Adrenal gland (tissue), 12 donors: ENCODE results near the gene ACVRL1. TPM values are rescaled to one million over a fixed set of nuclear protein-coding genes. Genes with fewer than 3 reads are reported as not detected.

ENCODE experiments used
- DNase-seq, 7 donors: peaks; one replicate each; pipeline ENCODE4 v3.0.0-alpha.2; 2019 to 2020
- H3K27ac ChIP-seq, 5 donors: fragments of 200-600 bp; sonication (generic) in 4 of 5; 1 replicate in 3 of 5; 2 replicates in 2 of 5; pipeline versions ENCODE4 v1.5.1 to v1.8.0; 2016 to 2020; ENCODE audit warnings: mild to moderate bottlenecking in 1 of 5
- H3K27me3 ChIP-seq: fragments of 200-600 bp; 2 replicates; pipeline ENCODE4 v1.8.0; 2021
- H3K36me3 ChIP-seq, 2 donors: fragments of 200-600 bp; replicated peaks in 1 of 2; 1 replicate in 1 of 2; 2 replicates in 1 of 2; pipeline versions ENCODE4 v1.5.1 to v1.8.0; 2018 to 2022
- H3K4me1 ChIP-seq, 2 donors: fragments of 200-600 bp; replicated peaks in 1 of 2; 1 replicate in 1 of 2; 2 replicates in 1 of 2; pipeline versions ENCODE4 v1.5.1 to v1.8.0; 2018 to 2021
- H3K4me3 ChIP-seq, 4 donors: fragments of 200-600 bp; sonication (generic) in 3 of 4; one replicate each; pipeline ENCODE4 v1.5.1; 2016 to 2018
- H3K9me3 ChIP-seq, 3 donors: fragments of 200-600 bp; sonication (generic) in 1 of 3; replicated peaks in 1 of 3; 1 replicate in 2 of 3; 2 replicates in 1 of 3; pipeline versions ENCODE4 v1.5.1 to v1.8.0; 2016 to 2021
- CTCF ChIP-seq, 6 experiments: fragments of 450-650 bp in 4 of 6; fragments of 200-600 bp in 2 of 6; sonication (generic) in 1 of 6; IDR thresholded peaks; 1 replicate in 5 of 6; 2 replicates in 1 of 6; pipeline versions ENCODE4 v1.5.1 to v1.8.0; 2016 to 2021; ENCODE audit warnings: antibody characterized with exemption in 6 of 6, mild to moderate bottlenecking in 2 of 6, moderate library complexity in 1 of 6
- POLR2A ChIP-seq, 2 donors: fragments of 450-650 bp; IDR thresholded peaks; one replicate each; pipeline ENCODE4 v1.6.1; 2017; ENCODE audit warnings: antibody characterized with exemption in 2 of 2, mild to moderate bottlenecking in 2 of 2, moderate library complexity in 1 of 2
- WGBS, 4 donors: extraction: QIAGEN DNeasy Blood & Tissue Kit in 2 of 4; methylation state at CpG; one replicate each; pipeline versions ENCODE4 v1.1.5 to v1.1.7; 2013 to 2017; 5-methylcytosine and 5-hydroxymethylcytosine counted together
- intact Hi-C, 2 donors: fragments of 100-400 bp; cut with DNase I; formaldehyde crosslinking; loops; one replicate each; pipeline versions ENCODE4 v1.14.1 to v1.15.0; 2022 to 2023
- polyA plus RNA-seq, 3 donors: library from polyadenylated mRNA; stranded (reverse); fragments of 200-250 nt in 2 of 3; fragments of 350-450 nt in 1 of 3; fragmentation: Illumina TruSeq in 1 of 3; extraction: RNeasy Lipid Tissue Mini Kit (QIAGEN cat#74804) in 1 of 3; gene quantifications; one replicate each; pipeline ENCODE4 v1.2.3, GENCODE V29; 2013 to 2014
- total RNA-seq, 9 donors: library from RNA; depleted of rRNA in 4 of 9; stranded (reverse); fragments of >200 nt in 4 of 9; fragments of 120-200 nt in 1 of 9; fragmentation: NEBNext Ultra II Directional in 1 of 9; extraction: Animal tissue kit (Norgen Biotek cat#: 25700) in 1 of 9; gene quantifications; one replicate each; pipeline versions ENCODE4 v1.1.0 to v1.2.4, GENCODE V29; 2013 to 2023
- donor health status: healthy with polysubstance abuse.
- donor health status: Bipolar disorder and iron deficiency.
- donor health status: DM: yes; HTN: yes; CAD: no.
- donor health status: DM: no; HTN: no; CAD: no.
- donor health status: DM: no; HTN: no; CAD: no.
- donor health status: DM: yes; HTN: yes; CAD: no.

The ACVRL1 gene
- total and polyA plus RNA-seq, 12 donors: 7.8 to 117 (median 43.7) TPM

GRCh38 chr12:51886021-51886710 lies 21.1 kb upstream of the ACVRL1 start:
- DNase-seq: peak; percentile 58 to 93 (median 85)
- H3K27me3 ChIP-seq: no peaks in the 10 kb centered on the region
- H3K27ac ChIP-seq: peak overlapping the region in 4 of 5 donors; percentile 30 to 66 (median 50)
- 49 to 56% (median 56%) methylated on average over 10 of the region's 10 CpGs for WGBS, 4 donors
- TF ChIP-seq POLR2A (IDR thresholded peaks at IDR 0.05) (no peak), CTCF (IDR thresholded peaks at IDR 0.05) (no peak)
- no peak overlapping the region for H3K4me3 ChIP-seq
- no peaks in the 10 kb centered on the region for H3K9me3 ChIP-seq
- intact Hi-C loops: no loop called here
- H3K4me1 ChIP-seq: peaks cover 0 to 10% of the 10 kb centered on the region in 2 donors
- no peaks in the 10 kb centered on the region for H3K36me3 ChIP-seq

GRCh38 chr12:51887476-51888315 lies 19.6 kb upstream of the ACVRL1 start, which contains the start of gene ANKRD33:
ANKRD33 (plus strand) TSS chr12:51888103; CDS start chr12:51888187, 84 bp downstream.
- H3K9me3 ChIP-seq: no peaks in the 10 kb centered on the region
- WGBS, 4 donors: 45 to 67% (median 56%) methylated on average over 33 to 41 of the region's 41 CpGs
- no peaks in the 10 kb centered on the region for H3K27me3 ChIP-seq
- intact Hi-C loops: no loop called here
- no peak for TF ChIP-seq CTCF (IDR thresholded peaks at IDR 0.05)
- no peak for TF ChIP-seq POLR2A (IDR thresholded peaks at IDR 0.05)
- H3K36me3 ChIP-seq: no peaks in the 10 kb centered on the region
- H3K4me3 ChIP-seq: no peak within 1 kb of the TSS
- peaks cover 0 to 10% of the 10 kb centered on the region in 2 donors for H3K4me1 ChIP-seq
- DNase-seq: peak in 4 of 7 donors; percentile 40 to 70 (median 50)
- H3K27ac ChIP-seq: no peak within 1 kb of the TSS

GRCh38 chr12:51888316-51889215 lies 18.7 kb upstream of the ACVRL1 start:
- DNase-seq: peak in 2 of 7 donors; percentile 7 to 10
- 62 to 74% (median 69%) methylated on average over 9 to 15 of the region's 15 CpGs for WGBS, 4 donors

More at GRCh38 chr12:51888316-51889215, 18.7 kb upstream of the ACVRL1 start:
- Histone ChIP-seq H3K36me3 (no peaks in the 10 kb centered on the region), H3K27ac (no peak overlapping the region), H3K4me3 (no peak overlapping the region), H3K4me1 (peaks cover 0 to 10% of the 10 kb centered on the region in 2 donors), H3K9me3 (no peaks in the 10 kb centered on the region), H3K27me3 (no peaks in the 10 kb centered on the region)
- TF ChIP-seq POLR2A (IDR thresholded peaks at IDR 0.05) (no peak), CTCF (IDR thresholded peaks at IDR 0.05) (no peak)
- intact Hi-C loops: no loop called here
